ENCODE measurements around the gene CCDC88C.

DNA sequence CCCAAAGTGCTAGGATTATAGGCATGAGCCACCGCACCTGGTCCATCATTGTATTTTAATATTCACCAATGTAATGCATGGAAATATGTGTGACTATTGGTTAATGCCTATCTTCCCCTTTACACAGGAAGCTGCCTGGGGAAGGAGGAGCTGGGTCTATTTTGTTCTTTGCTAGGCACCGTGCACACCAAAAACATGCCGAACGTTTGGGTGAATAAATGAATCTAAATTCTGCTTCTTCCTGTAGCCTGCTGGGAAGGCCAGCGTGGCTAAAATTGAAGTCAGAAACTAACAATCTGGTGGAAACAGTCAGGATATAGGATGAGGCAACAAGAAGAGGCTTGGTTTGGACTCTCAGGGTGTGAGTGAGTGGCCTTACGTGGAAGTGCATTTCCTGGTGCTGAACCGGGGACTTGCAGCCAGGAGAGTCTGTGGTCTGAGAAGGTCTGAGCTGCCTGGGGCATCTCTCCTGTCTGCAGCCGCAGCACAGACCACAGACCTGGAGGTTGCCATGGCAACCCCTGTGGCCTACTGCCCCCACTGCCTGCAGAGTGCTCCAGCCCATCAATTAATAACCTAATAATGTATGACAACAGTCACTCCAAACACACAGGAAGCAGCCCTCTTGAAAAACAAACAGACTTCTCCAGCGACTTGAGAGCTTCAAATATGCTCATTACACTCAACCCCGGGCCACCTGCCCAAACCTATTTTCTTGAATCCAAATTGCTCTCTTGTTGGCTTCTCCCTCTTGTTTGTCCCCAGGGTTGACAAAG, 167.6 kb downstream of the CCDC88C start:
- TF ChIP-seq CTCF (IDR thresholded peaks at IDR 0.05) (no peak), POLR2A (IDR thresholded peaks at IDR 0.05) (no peak)
